Vagina (tissue), 2 donors: ENCODE data around the gene DPP4.

Experiments used
- POLR2A ChIP-seq, 2 donors: fragments of 450-650 bp; IDR thresholded peaks; one replicate each; pipeline ENCODE4 v1.6.1; 2017; ENCODE audit warnings: antibody characterized with exemption in 2 of 2, mild to moderate bottlenecking in 2 of 2, moderate library complexity in 2 of 2
- POLR2AphosphoS5 ChIP-seq, 2 donors: sonication (generic); formaldehyde crosslinking; IDR thresholded peaks; one replicate each; pipeline ENCODE4 v1.9.0; 2017; ENCODE audit warnings: antibody characterized with exemption in 2 of 2, mild to moderate bottlenecking in 2 of 2, low read depth in 1 of 2; ENCODE audit not compliant: insufficient read depth in 1 of 2
- TF ChIP-seq, protein P1 (sequence below), 3 experiments: fragments of 450-650 bp in 2 of 3; fragments of 200-600 bp in 1 of 3; sonication (generic) in 1 of 3; IDR thresholded peaks; one replicate each; pipeline ENCODE4 v1.5.1; 2017 to 2019; ENCODE audit warnings: antibody characterized with exemption in 3 of 3, mild to moderate bottlenecking in 2 of 3, moderate library complexity in 2 of 3

DNA sequence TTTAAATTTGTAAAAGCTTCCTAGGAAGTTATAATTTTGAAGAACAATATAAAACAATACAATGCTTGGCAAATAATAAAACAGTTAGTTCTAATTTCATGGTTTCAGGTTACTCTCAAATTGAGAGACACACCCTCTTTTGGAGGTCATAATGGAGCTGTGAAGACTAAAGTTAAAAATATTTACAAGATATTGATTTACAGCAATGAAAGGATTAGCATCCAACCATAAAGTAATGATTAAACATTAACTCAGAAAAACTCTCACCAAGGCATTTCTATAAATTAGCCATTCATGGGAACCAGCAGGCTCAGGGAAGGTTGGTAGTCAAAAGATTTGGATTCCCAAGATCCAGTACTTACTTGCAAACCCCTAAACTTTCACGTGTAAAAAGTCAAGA, 6.4 kb downstream of the DPP4 start:
- TF ChIP-seq, protein P1, sequence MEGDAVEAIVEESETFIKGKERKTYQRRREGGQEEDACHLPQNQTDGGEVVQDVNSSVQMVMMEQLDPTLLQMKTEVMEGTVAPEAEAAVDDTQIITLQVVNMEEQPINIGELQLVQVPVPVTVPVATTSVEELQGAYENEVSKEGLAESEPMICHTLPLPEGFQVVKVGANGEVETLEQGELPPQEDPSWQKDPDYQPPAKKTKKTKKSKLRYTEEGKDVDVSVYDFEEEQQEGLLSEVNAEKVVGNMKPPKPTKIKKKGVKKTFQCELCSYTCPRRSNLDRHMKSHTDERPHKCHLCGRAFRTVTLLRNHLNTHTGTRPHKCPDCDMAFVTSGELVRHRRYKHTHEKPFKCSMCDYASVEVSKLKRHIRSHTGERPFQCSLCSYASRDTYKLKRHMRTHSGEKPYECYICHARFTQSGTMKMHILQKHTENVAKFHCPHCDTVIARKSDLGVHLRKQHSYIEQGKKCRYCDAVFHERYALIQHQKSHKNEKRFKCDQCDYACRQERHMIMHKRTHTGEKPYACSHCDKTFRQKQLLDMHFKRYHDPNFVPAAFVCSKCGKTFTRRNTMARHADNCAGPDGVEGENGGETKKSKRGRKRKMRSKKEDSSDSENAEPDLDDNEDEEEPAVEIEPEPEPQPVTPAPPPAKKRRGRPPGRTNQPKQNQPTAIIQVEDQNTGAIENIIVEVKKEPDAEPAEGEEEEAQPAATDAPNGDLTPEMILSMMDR (IDR thresholded peaks at IDR 0.05), result no peak
- TF ChIP-seq POLR2A (IDR thresholded peaks at IDR 0.05), result no peak
- no peak for TF ChIP-seq POLR2AphosphoS5 (IDR thresholded peaks at IDR 0.05; ENCODE audit: insufficient read depth in 1 of 2, low read depth in 1 of 2)
